GM19238 (cell line): ENCODE data around the gene NUDT8.
"Not testable (repeated sequence)": the region's sequence is repeated elsewhere in the genome, so short reads cannot be mapped to it uniquely, and the experiment has no call there.

Experiments used
- DNase-seq: peaks from one replicate; pipeline ENCODE4 v3.0.0; 2011; ENCODE audit warnings: low spot score; ENCODE audit not compliant: insufficient read length

The NUDT8 gene

DNA sequence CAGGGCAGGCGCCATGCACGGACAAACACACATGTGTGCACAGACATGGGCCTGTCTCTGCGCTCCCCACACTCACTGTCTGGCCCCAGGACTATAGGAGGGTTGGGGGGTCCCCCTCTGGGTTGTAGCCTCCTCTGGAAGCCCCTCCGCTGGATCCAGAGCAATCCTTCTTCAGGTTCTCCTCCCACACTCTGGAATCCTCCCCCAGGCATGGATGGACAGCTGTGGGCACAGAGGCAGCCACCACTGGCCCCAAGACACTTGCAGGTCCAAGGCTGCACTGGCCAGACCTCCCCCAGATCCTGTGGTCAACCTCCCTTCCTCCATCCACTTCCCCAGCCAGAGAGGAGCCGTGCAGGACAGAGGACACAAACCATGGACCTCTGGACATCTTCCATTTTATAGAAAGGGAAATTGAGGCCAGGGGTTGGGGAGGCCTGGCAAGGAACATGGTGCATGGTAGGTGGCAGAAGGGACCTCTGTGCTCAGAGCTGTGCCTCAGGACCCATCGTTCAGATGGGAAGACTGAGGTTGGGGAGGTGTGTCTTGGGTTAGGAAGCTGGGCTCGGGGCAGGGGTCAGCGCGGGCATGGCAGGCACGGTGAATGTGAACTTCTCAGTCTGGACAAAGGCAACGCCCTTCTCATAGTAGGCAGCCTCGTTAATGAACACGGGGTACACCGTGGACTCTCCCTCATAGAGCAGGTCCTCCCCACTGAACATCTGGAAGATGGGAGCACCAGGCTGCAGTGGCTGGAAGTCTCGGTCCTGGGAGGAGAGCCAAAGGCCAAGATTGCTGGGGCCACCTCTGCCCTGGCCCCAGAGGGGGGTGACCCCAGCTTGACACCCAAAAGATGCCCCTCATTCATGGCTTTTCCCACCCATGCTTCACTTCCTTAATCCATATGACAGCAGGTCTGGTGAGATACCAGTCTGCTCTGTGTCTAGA is 12.7 kb upstream of the NUDT8 start:
- peak; percentile 7 for DNase-seq

DNA sequence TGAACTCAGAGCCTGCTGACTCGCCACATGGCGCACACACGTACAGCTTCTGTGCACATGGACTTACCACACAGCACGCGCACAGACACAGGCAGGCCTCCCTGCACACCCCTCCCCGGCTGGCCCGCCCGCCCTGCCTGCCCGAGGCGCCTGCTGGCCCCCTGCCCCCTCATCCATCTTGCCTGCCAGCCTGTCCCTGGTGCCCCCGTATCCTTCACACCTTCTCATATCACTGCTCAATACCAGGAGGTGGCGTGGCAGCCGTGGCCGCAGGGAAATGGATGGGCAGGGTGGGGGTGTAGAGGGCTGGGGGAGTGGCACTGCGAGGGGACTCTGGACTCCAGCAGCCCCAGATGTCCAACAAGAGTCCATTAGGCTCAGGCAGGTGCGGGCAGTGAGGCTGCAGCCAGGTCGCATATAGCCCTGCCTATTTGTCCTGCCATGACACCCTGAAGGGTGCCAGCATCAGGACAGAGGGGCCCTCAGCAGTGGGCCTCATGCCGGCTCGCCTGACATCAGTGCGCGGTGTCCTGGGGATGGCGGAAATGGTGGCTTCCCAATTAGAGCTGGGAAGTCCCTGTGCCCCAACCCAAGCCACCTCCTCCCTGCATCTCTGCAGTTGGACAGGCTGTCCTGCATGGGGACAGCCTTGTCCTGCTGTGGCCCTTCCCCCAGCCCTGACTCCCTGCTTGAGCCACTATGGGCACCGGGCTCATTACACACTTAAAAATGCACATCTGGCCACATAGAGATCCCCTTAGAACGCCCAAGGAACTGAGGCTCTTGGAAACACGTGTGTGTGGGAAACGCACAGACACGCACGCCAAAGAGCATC is 11.8 kb upstream of the NUDT8 start:
- no peak for DNase-seq

DNA sequence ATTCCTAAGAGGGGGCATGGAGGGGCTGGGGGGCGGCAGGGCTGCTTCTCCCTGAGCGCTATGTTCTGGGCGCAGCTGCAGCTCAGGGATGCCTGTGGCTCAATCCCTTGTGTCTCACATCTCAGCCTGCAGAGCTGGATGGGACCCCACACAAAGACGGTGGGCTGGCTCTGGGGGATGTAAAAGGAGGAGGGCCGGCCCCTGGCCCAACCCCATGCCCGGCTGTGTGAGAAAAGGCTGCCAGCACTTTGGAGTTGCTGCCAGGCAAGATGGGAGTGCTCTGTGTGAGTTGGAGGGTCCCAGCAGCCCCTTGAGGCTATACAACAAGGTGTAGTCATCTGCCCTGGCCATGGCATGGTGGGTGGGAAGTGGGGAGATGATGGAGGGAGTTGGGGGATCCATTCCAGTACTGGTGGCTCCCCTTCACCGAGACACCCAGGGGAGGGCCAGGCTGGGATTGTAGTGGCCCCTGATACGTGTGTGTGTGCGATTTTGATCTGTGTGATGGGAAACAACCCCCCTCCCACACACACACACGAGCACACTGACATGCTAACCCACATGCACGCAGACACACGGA is 11.1 kb upstream of the NUDT8 start:
- DNase-seq = no peak

DNA sequence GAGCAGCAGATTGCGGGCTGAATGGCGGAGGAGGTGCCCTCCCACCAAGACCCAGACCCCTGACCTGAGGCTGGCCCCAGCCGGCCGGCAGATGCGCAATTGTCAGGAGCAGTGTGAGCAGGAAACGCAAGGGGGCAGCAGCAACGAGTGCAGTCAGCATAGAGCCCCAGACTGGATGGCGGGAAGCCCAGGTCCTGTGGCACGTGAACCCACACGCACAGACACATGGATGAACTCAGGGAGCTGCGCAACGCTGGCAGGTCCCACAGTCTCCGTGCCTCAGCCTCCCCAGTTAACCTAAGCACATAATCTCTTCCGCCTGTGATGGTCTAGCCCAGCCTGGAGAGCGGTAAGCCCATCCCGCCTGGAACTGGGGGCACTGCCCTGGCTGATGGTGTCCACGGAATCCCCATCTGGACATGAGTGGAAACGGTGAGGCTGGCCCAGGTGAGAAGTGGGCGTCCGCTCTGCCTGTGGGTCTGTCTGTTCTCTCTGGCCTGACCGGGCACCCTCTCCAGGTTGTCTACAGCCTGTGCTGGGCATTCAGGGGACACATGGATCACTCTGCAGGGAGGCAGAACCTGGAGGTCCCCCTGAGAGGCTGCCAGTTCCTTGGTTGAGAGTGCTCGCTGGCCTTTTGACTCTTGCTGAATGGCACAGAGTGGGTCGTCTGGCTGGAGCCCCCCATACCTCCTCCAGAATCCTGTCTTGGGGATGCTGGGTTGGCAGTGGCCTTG is 10.5 kb upstream of the NUDT8 start:
- peak; percentile 62 for DNase-seq

DNA sequence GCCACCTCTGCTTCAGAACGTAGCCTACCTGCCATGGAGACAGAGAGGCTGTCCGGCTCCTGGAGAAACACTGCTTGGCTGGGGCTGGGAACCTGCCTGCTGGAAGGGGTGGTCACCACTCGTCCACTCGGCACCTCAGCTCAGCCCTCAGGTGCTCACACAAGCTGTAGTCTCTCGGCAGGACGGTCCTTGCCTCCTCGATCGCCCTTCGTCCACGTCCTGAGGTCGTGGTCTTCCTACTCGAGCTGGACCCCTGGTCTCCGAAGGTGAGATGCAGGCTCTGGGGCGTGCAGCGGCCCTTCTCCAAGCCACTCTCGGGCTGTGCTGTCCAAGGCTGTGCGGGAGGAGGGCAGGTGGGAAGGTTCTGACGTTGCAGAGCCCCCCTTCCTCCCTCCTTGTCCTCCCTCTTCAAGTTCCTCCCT is 9.7 kb upstream of the NUDT8 start, which contains the start of gene TBX10:
TSS of gene TBX10 (minus strand) at position 326 of the 422 bp plus-strand sequence. CDS start at position 35, 291 bp downstream.
- DNase-seq = no peak

DNA sequence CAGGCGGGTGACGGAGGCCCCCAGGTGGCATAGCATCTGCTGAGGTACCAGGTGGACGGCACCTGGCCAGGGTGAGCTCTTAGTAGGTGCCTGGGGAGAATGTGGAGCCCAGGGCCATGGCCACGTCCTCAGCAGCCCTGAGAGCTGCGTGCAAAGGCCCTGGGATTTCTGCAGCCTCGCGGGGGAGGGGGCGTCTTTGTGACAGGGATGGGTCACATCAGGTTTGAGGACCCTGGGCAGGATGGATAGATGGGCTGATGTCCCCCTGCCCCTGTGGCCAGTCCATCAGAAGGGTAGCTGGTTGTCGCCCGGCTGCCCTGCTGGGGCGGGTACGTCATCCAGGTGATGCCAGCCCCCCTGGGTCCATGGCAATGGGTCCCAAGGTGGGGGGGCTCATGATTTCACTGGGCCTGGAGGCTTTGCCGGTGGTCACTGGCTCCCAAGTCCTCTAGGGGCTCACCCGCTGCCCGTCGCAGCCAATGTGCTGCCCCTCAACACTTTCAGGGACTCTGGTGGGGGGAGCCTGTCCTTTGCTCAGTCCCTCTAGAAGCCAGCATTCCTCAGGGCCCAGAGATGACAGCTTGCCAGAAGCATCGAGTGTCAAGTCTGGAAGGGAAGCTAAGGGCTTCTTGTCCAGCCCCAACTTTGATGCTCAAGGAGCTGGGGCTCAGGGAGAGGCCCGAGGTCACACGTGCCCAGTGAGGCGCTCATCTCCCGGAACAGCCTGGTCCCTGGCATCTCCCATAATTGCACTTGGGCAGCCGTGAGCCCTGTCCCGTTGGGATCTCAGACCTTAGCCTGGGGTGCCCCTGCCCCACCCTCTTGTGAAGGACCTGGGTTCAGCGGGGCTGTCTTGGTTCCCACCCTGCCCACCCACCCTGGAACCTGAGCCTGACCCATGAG is 9.0 kb upstream of the NUDT8 start:
- DNase-seq = no peak

DNA sequence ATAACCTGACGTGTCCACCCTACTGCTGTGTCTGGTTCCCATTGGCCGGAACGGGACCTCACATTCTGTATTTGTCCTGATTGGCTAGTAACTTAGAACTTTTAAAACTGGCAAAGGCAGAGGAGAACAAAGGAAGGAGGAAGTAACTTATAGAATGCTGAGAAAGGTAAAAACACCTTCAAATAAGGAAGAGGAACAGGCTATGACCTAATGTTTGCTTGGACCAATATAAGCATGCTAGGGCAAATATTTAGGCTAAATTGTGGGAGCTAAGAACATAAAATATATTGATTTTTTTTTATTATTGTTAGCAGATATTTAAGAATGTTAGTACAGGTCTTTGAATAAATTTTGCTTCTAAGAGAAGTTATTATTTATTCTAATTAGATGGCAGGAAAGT is 7.7 kb upstream of the NUDT8 start:
- DNase-seq = not testable (repeated sequence)

DNA sequence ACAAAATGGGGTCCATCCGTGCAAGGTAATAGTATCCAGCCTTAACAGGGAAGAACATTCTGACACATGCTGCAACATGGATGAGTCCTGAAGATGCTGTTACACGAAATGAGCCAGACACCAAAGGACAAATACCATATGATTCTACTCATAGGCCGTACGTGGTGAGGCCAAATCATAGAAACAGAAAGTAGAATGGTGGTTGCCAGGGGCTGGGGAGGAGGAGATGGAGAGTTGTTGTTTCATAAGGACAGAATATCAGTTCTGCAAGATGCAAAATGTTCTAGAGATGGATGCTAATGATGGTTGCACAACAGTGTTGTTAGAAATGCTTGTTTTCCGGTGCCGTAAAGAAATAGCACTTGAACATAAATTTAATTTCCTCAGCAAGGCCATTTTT is 7.2 kb upstream of the NUDT8 start:
- no peak for DNase-seq

DNA sequence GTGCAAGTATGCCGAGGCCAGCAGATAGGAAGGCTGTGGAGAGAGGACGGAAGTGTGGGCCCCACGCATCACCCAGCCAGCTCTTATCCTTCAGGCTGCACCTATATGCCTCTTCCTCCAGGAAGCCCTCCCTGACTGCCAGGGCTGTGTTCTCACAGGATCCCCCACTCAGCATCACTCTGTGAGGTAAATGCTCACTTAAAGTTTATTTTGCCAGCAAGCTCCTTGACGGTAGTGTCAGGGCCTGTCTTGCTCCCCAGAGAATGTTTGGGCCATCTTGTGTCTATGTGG is 5.4 kb upstream of the NUDT8 start:
- DNase-seq = no peak

DNA sequence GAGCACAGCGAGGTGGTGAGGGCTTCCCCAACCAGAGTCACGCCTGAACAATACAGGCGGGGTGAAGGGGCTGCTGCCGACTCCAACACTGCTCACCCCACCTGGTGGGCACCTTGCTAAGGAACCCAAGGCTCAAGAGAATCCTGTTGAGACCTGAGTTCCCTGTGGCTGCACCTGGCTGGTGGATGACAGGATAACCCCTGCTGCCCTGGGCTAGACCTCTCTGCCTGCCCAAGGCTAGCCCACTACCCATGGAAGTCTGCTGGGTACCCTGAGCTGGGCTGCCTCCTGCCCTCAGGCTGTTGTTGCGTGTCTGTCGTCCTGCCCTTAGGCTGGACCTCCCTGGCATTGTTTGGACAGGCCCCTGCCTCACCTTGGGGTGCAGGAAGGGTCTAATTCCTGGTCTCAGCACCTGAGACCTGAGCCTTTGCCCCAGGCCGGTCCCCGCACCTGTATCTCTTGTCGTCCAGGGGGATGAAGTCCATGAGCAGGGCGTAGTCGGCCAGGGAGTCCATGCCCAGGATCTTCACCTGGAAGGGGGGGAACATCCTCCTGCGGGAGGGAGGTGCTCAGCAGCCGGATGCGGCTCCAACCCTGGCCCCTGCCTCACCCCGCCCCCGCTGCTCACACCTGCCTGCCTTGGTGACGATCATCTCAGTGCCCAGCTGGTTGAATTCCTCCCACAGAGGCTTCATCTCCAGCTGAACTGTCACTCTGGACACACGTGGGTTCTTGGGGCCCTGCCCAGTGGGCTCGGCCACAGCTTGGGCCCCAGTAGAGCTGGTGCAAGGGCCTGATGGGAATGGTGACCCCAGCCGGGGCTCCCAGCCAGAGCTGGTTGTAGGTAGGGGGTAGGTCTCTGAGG is 4.9 kb upstream of the NUDT8 start:
- no peak for DNase-seq

DNA sequence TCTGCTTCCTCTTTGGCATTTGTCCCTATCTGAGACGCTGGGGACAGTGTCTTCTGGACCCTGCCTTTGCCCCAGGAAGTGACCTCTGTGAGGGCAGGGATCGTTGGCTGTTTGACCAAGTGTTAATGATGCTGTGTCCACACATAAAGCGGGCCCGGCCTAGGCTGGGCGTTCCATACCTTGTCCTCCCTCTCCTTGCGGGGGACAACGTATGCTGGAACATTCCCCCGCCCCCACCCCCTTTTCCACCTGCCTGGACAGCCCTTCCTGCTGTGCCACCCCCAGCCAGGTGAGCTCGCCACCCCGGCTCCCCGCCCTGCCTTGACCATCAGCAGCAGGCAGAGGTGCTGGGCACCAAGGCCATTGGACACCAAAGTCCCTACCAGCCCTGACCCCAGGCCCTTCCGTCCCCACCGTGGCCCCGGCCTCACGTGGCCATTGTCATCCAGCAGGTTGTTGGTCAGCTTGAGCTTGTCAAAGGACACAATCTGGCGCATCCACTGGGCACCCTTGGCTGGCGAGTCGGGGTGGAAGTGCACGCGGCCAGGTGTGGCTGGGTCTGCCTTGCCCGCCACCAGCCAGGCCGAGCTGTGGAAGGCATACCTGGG is 4.1 kb upstream of the NUDT8 start:
- DNase-seq = no peak

DNA sequence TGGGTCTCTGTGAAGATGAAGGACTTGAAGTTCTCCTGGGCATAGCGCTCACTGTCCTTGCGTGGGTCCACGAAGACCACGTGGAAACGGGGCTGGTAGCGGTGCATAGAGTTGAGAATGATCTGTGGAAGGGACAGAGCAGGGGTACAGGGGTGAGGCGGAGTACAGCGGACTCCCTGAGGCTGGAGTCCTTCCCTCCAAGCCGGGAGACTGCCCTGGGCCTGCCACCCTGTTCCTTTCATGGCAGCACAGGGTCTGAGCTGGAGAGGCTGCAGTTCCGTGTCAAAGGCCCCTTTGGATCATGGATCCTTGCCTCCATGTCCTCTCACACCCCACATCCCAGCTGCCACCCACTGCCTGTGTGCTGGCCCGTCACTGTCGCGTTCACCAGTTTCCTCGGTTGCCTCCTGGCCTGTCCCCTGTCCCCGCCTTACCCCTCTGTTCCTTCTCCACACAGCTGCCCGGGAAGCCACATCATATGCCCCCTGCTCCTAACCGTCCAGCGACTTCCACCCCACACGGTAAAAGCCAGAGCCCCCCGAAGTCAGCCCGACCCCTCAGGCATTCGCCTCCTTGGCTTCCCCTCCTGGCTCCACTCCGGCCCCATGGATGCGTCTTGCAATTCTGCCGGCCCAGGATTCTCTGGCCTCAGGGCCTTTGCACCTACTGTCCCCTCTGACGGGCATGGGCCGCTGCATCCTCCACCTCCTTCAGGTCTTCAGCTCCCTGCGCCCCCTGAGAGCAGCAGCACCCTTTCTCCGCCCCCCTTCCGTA is 3.4 kb upstream of the NUDT8 start:
- DNase-seq = no peak

DNA sequence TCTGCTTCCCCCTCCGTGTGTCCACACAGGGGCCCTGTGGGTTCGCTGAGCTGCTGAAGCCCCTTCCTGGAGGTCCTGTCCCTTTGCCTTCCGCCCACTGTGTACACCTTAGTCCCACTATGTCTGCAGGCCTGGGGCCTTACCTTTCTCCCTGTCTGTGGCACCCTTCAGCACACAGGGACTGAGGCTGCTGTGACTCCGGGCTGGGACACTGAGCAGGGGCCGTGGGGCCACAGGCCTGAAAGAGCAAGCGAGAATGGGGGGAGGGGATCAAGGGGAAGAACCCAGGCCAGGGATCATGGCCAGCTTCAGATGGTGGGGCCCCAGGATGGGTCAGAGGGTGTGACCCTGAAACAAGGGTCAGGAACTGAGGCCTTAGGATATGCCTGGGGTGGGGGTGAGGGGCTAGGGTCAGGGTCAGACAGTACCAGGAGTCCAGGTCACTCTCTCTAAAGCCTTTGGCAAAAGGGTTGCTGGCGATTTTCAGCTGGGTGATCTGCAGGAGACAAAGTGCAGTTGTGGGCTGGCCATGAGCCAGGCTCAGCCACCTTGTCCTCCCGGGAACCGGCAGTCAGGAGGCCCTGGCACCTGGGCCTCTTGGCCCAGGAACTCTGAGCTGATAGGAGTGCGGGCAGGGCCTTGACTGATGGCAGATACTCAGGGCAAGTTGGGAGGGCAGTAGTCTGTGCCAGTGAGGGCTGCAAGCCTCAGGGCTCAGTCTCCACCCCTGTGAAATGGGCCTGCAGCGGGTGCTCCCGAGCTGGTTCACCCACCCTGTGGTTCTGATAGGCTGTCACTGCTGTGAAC is 2.6 kb upstream of the NUDT8 start:
- DNase-seq = no peak

DNA sequence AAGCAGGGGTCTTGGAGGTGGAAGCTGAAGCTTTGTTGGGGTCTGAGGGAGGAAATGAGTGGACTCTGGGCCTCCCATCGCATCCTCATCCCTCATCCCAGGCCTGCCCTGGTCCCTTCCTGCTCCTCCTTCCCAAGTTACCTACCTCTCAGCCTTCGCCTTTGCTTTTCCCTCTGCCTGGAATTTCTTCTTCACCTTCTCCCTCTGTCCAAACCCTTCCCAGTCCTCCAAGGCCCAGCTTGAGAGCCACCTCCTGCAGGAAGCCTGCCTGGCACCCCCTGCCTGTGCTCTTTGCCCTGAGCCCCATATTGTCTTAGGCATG is 2.1 kb upstream of the NUDT8 start:
- no peak for DNase-seq

DNA sequence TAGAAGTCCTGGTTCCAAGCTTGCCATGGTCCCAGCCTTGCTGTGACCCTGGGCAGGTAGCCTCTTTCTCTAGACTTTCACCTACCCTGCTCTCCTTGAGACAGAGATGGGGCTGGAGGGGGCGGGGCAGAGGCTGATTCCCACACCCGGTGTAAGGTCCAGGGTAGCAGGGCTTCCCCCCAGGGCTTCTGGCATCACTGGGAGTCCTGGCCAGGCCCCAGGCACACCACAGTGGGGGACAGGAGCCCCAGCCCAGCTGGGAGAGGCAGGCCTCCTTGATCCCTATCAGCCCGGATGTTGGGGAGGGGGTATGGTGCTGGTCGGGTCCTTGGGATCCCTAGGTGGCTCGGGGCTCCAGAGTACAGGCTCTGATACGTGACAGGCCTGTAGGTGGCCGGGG is 1.7 kb upstream of the NUDT8 start:
- DNase-seq = no peak

DNA sequence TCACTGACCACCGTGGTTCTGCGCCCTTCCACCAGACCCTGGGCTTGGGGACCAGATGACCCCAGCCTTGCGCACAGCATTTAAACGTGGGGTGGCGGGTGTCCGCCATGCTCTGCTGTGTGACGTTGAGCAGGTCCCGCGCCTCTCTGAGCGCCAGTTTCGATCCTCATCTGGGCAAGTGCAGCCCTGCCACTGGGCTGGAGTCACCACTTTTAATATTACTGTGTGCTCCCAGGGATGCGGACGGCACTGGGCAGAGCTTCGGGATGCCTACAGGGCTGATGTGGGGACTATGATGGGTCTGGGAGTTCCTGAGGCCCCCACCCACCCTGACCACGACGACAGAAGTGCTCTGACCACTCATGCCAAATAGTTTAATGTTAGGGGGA is 1.2 kb upstream of the NUDT8 start:
- DNase-seq = no peak

DNA sequence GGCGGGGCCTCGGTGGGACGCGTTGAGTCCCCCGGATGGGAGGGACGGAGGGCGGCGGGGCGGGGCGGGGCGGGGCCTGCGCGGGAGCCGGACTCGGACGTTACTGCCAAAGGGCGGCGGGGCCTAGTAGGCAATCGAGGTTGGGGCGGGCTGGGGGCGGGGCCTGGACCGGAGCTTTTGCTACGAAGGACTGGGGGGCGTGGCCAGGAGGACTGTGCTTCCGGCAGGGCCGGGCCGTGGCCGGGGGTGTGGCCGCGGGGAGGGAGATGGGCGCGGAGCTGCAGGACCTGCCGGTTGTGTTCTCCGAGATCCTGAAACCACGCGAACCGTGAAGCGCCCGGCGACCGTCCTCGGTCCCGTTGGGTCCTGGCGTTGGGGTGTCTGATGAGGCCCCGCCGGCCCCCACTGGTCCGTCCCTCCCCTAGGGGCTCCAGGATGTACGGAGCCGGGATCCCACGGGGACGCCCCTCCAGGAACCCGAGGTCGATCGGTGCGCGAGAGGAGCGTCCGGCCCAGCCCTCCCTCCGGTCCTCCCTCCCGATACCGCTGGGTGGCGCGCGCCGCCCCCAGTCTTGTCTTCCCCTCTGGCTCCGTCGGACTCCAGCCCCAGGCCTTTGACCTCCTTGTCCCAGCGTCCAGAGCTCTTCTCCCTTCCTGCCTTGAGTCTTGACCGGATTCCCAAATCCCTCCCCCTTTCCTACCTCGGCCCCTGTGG is 648 bp upstream of the NUDT8 start:
- peak; percentile 96 for DNase-seq
